K562 (cell line): ENCODE measurements around the gene UROS. TPM values are rescaled to one million over a fixed set of nuclear protein-coding genes. Genes with fewer than 3 reads are reported as not detected.

Source experiments
- ATAC-seq: fragments of 200-7000 bp; cut with Tn5 transposase; 3 replicates; pipeline ENCODE4 v1.9.1; 2020; ENCODE audit warnings: moderate library complexity
- BruUV-seq: library from RNA; stranded (reverse); fragments of 400-500 nt; replicated peaks from 2 replicates; lab custom pipeline; 2021; lab: Mats Ljungman, UMichigan
- CTCF ChIA-PET: fragments of 300-600 bp; formaldehyde crosslinking; extraction: SDS; loops from one replicate; lab custom pipeline; 2021; ENCODE audit warnings: low intra/inter-chr PET ratio; lab: Yijun Ruan, JAX
- POLR2A ChIA-PET: fragments of 300-600, 350-650 bp; sonication (Branson Sonifier 250); formaldehyde crosslinking; extraction: SDS; loops from one replicate; lab custom pipeline; 2021; ENCODE audit warnings: antibody characterized with exemption, inconsistent platforms; lab: Yijun Ruan, JAX
- DNase-seq, 4 experiments: peaks; one replicate each; pipeline versions ENCODE4 v3.0.0 to v3.0.0-alpha.2; 2011 to 2018; ENCODE audit warnings: low spot score in 3 of 4, mixed read lengths in 3 of 4; ENCODE audit errors: extremely low read depth in 1 of 4
- FAIRE-seq: peaks from 2 replicates; lab custom pipeline; 2011; peaks lifted over from hg19 to GRCh38; lab: Jason Lieb, UNC
- H2AFZ ChIP-seq: 2 replicates; pipeline ENCODE4 v1.6.0; 2011; ENCODE audit warnings: low read depth, low read length, control low read depth, inconsistent platforms
- H3K27ac ChIP-seq: fragments of 200-600 bp; 3 replicates; pipeline ENCODE4 v1.8.0; 2011; ENCODE audit warnings: low read depth, mild to moderate bottlenecking, control low read depth, inconsistent platforms, low read length, moderate library complexity, mixed read lengths; ENCODE audit errors: extremely low read depth
- H3K27me3 ChIP-seq, 2 experiments: fragments of 300-600 bp in 1 of 2; 2 replicates in 1 of 2; 3 replicates in 1 of 2; pipeline versions ENCODE4 v1.6.0 to v1.8.0; 2011; ENCODE audit warnings: inconsistent platforms in 2 of 2, low read length in 2 of 2, mild to moderate bottlenecking in 1 of 2, mixed read lengths in 1 of 2, moderate library complexity in 1 of 2; ENCODE audit not compliant: control insufficient read depth in 2 of 2, insufficient read depth in 2 of 2
- H3K36me3 ChIP-seq: fragments of 300-600 bp; 3 replicates; pipeline ENCODE4 v1.8.0; 2011; ENCODE audit warnings: mild to moderate bottlenecking, low read length, inconsistent platforms; ENCODE audit not compliant: control insufficient read depth, insufficient read depth
- H3K4me1 ChIP-seq, 2 experiments: fragments of 200-600 bp in 1 of 2; replicated peaks in 1 of 2; 2 replicates in 1 of 2; 3 replicates in 1 of 2; pipeline versions ENCODE4 v1.5.1 to v1.8.0; 2011; ENCODE audit warnings: inconsistent platforms in 2 of 2, low read length in 2 of 2, mild to moderate bottlenecking in 1 of 2, mixed read lengths in 1 of 2, moderate library complexity in 1 of 2; ENCODE audit not compliant: control insufficient read depth in 2 of 2, insufficient read depth in 2 of 2
- H3K4me2 ChIP-seq: 2 replicates; pipeline ENCODE4 v1.6.1; 2011; ENCODE audit warnings: low read length, control low read depth, inconsistent platforms, mixed read lengths; ENCODE audit not compliant: insufficient read depth
- H3K4me3 ChIP-seq: fragments of 200-600 bp; sonication (generic), shearing (Covaris generic); 2 replicates; pipeline ENCODE4 v1.5.1; 2016; ENCODE audit warnings: control low read depth, inconsistent platforms
- H3K79me2 ChIP-seq: fragments of 200-600 bp; 3 replicates; pipeline ENCODE4 v1.8.0; 2011; ENCODE audit warnings: low read length, inconsistent platforms; ENCODE audit not compliant: control insufficient read depth, insufficient read depth
- H3K9ac ChIP-seq, 2 experiments: 2 replicates each; pipeline versions ENCODE4 v1.6.0 to v1.6.1; 2011; ENCODE audit warnings: low read depth in 2 of 2, low read length in 2 of 2, control low read depth in 1 of 2, inconsistent platforms in 1 of 2, mild to moderate bottlenecking in 1 of 2, mixed read lengths in 1 of 2; ENCODE audit not compliant: insufficient read depth in 1 of 2
- H3K9me1 ChIP-seq: one replicate; pipeline ENCODE4 v1.6.0; 2011; ENCODE audit warnings: inconsistent platforms, mild to moderate bottlenecking, low read length, moderate library complexity; ENCODE audit not compliant: control insufficient read depth, insufficient read depth
- H3K9me3 ChIP-seq: replicated peaks from 2 replicates; pipeline ENCODE4 v1.5.1; 2011; ENCODE audit warnings: low read depth, low read length, inconsistent platforms; ENCODE audit not compliant: control insufficient read depth, insufficient read depth
- H4K20me1 ChIP-seq: replicated peaks from 2 replicates; pipeline ENCODE4 v1.6.1; 2011; ENCODE audit warnings: low read length, inconsistent platforms, mixed read lengths; ENCODE audit not compliant: control insufficient read depth, insufficient read depth
- PCBP1 ChIP-seq: fragments of 200-400 bp; formaldehyde crosslinking; IDR thresholded peaks from 2 replicates; pipeline ENCODE4 v1.6.1; 2018; ENCODE audit warnings: mild to moderate bottlenecking, low read depth, low read length; ENCODE audit not compliant: poor library complexity, severe bottlenecking
- POLR2G ChIP-seq: fragments of 200-400 bp; formaldehyde crosslinking; IDR thresholded peaks from 2 replicates; pipeline ENCODE4 v1.6.1; 2017; ENCODE audit warnings: low read depth, mild to moderate bottlenecking, antibody characterized with exemption, low read length, moderate library complexity
- PRMT5 ChIP-seq: sonication (generic); formaldehyde crosslinking; IDR thresholded peaks from 2 replicates; pipeline ENCODE4 v1.5.0; 2020; ENCODE audit warnings: missing genetic modification reagents
- WGBS: fragments of 100-300 bp; shearing (Covaris generic); methylation state at CpG from one replicate; pipeline ENCODE4 v1.1.6; 2016; ENCODE audit warnings: low coverage, mixed read lengths; ENCODE audit not compliant: insufficient coverage; ENCODE audit errors: missing lambda C conversion rate; 5-methylcytosine and 5-hydroxymethylcytosine counted together
- in situ Hi-C: fragments of 300-500 bp; cut with MboI; formaldehyde crosslinking; loops from 4 replicates; pipeline ENCODE4 v1.15.0; 2018; ENCODE audit warnings: inconsistent platforms, mixed read lengths
- intact Hi-C: fragments of 100-400 bp; cut with micrococcal nuclease; formaldehyde crosslinking; loops from 2 replicates; pipeline ENCODE4 v1.14.2; 2022
- polyA plus RNA-seq, 8 experiments: library from polyadenylated mRNA; depleted of rRNA in 4 of 8; stranded (reverse) in 5 of 8; unstranded in 3 of 8; fragments of >200 nt; fragmentation: Nextera tagmentation in 2 of 8; fragmentation: Illumina TruSeq in 1 of 8; extraction: Ambion mirVana in 2 of 8; extraction: Trizol in 1 of 8; gene quantifications; 2 replicates each; pipeline versions ENCODE4 v1.2.1 to v1.2.3, GENCODE V29; 2011 to 2014; ENCODE audit warnings: inconsistent platforms in 1 of 8, missing spikeins in 1 of 8
- total RNA-seq, 7 experiments: library from RNA; depleted of rRNA in 6 of 7; stranded (reverse); fragments of >200 nt in 6 of 7; fragmentation: Illumina TruSeq in 2 of 7; extraction: Trizol in 2 of 7; gene quantifications; 2 replicates each; pipeline versions ENCODE4 v1.2.1 to v1.2.3, GENCODE V29; 2011 to 2021; ENCODE audit warnings: low replicate concordance in 1 of 7
- TF ChIP-seq, protein P1 (sequence below): fragments of 150-350 bp; conservative IDR thresholded peaks from 2 replicates; pipeline ENCODE4 v1.6.1; 2014; ENCODE audit warnings: low read length

Gene UROS
- total and polyA plus RNA-seq, 9 of the 15 experiments (the other 6 are each of a cell fraction or from before 2014, with no cell fraction given) = 6.4 to 39.1 (median 32.3) TPM

DNA sequence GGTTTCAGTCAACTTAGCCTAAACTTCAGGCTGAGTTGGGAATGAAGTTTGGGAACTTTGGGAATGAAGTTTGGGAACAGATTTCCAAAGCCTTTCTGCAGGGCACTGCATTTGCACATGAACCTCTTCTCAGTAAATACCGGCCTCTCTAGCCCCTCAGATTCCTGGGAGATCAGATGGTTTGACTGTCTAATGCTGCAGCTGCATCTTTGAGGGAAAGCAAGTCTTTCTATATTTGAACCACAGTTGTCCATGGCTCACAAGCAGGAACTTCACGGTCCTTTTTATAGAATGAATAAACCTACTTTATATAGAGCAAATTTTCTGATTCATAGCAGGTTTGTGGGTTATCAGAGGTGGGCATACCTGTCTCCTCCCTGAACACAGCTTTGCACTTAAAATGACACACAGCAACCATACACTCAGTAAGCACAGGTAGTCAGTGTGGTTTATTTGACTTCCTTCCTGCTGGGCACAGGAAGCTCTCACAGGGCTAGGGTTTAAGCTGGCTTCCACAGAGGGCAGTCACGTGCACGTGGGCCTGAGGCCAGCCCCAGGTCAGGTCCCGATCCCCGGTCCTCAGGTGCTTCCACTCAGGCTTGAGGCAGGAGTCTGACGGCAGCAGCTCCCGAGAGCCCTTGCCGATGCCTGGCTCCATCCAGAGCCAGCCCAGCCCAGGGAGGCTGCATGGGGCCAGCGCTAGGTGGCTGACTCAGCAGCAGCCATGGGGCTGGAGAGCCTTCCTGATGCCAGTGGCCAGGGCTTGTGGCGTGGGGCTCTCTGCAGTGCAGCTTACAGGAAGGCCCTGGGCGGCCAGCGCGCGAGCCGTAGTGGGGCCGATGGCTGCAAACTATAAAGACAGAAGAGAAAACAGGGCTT, 34.7 kb downstream of the UROS start:
- DNase-seq = no peak
- Histone ChIP-seq H3K79me2 (no peaks in the 10 kb centered on the region), H3K9ac (no peak overlapping the region), H3K4me1 (peaks cover 0 to 7% of the 10 kb centered on the region in 2 experiments; a peak in 2 of 5 replicates), H3K9me1 (peaks cover 2% of the 10 kb centered on the region), H3K9me3 (no peaks in the 10 kb centered on the region), H3K27me3 (no peaks in the 10 kb centered on the region), H4K20me1 (no peaks in the 10 kb centered on the region), H2AFZ (no peak overlapping the region), H3K4me2 (no peak overlapping the region), H3K27ac (no peak overlapping the region)
- BruUV-seq = no TSS peak
- intact Hi-C loops = no loop called here
- ATAC-seq = no peak; the same call in 1 of the 3 replicates
- CTCF ChIA-PET = no interaction called here
- peak; percentile 26; the same call in 1 of the 2 replicates for TF ChIP-seq POLR2G
- no peak for TF ChIP-seq PRMT5
- no peak for TF ChIP-seq PCBP1
- TF ChIP-seq, all 486 proteins: peak for 1
- in situ Hi-C loops = no loop called here
- 80% methylated on average over 6 of the region's 17 CpGs for WGBS
- no peak overlapping the region for H3K4me3 ChIP-seq
- FAIRE-seq = no peak
- POLR2A ChIA-PET = interaction anchor here (0.6 to 2.2 kb wide), 5 partner anchors 9 to 272 kb away, joined by 3 to 9 read pairs (median 3); no protein-coding TSS in a partner anchor
- peaks cover 16% of the 10 kb centered on the region; the same call in 2 of the 3 replicates for H3K36me3 ChIP-seq

DNA sequence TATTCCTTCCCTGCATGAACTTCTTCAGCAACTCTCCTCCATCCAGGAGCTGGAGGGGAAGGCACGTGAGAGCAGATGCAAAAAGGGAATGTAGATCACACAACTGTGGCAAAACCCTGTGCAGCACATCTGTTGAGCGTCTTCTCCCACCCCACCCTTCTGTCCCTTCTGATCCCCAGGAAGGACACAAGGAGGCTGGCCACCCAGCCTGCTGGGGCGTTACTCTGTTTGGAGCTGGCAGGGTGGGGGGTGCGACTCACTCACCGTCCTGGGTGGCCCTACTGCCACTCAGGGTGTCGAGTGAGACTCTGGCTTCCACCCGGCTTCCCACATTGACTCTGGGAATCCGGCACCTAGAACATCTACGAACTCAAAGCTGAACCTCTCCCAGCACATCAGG, 37.3 kb downstream of the UROS start:
- no peak overlapping the region for H3K4me2 ChIP-seq
- no peak overlapping the region for H3K9ac ChIP-seq
- intact Hi-C loops (no loop called here), in situ Hi-C loops (no loop called here)
- ChIA-PET POLR2A (interaction anchor here (1.3 kb wide), 1 partner anchor 9 kb away, joined by 5 read pairs; no protein-coding TSS in a partner anchor), CTCF (no interaction called here)
- H3K27ac ChIP-seq = no peak overlapping the region
- H3K4me1 ChIP-seq = peaks cover 0 to 7% of the 10 kb centered on the region in 2 experiments; a peak in 2 of 5 replicates
- TF ChIP-seq, protein P1, sequence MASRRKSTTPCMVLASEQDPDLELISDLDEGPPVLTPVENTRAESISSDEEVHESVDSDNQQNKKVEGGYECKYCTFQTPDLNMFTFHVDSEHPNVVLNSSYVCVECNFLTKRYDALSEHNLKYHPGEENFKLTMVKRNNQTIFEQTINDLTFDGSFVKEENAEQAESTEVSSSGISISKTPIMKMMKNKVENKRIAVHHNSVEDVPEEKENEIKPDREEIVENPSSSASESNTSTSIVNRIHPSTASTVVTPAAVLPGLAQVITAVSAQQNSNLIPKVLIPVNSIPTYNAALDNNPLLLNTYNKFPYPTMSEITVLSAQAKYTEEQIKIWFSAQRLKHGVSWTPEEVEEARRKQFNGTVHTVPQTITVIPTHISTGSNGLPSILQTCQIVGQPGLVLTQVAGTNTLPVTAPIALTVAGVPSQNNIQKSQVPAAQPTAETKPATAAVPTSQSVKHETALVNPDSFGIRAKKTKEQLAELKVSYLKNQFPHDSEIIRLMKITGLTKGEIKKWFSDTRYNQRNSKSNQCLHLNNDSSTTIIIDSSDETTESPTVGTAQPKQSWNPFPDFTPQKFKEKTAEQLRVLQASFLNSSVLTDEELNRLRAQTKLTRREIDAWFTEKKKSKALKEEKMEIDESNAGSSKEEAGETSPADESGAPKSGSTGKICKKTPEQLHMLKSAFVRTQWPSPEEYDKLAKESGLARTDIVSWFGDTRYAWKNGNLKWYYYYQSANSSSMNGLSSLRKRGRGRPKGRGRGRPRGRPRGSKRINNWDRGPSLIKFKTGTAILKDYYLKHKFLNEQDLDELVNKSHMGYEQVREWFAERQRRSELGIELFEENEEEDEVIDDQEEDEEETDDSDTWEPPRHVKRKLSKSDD = no peak
- FAIRE-seq (no peak), DNase-seq (no peak), ATAC-seq (no peak)
- H3K27me3 ChIP-seq = no peaks in the 10 kb centered on the region
- no TSS peak for BruUV-seq
- no peak overlapping the region for H3K4me3 ChIP-seq
- H3K79me2 ChIP-seq = no peaks in the 10 kb centered on the region
- no peak overlapping the region for H2AFZ ChIP-seq
- no peaks in the 10 kb centered on the region for H3K36me3 ChIP-seq
- H3K9me3 ChIP-seq = no peaks in the 10 kb centered on the region
- WGBS = 45% methylated on average over 5 of the region's 9 CpGs
- no peaks in the 10 kb centered on the region for H4K20me1 ChIP-seq
- H3K9me1 ChIP-seq = no peaks in the 10 kb centered on the region
